Activated CD4-positive, alpha-beta memory T cell treated with anti-CD3 and anti-CD28 coated beads, Interleukin-2, amount 10 ng/mL, durations not matched to agents 7 days and 5 days (primary cell): ENCODE results near the gene CHST15. TPM values are rescaled to one million over a fixed set of nuclear protein-coding genes. Genes with fewer than 3 reads are reported as not detected.

Source experiments
- CTCF ChIA-PET: fragments of 350-600 bp; sonication (Branson Sonifier 250); formaldehyde crosslinking; loops from one replicate; lab custom pipeline; 2021; ENCODE audit warnings: antibody characterized with exemption, inconsistent platforms; lab: Charles Lee
- POLR2A ChIA-PET: fragments of 350-600 bp; sonication (Branson Sonifier 250); formaldehyde crosslinking; loops from one replicate; lab custom pipeline; 2021; ENCODE audit warnings: antibody characterized with exemption; lab: Charles Lee
- DNase-seq: peaks from one replicate; pipeline ENCODE4 v3.0.0-alpha.2; 2020
- H3K27ac Mint-ChIP-seq: one replicate; pipeline ENCODE4 v1.8.0; 2021; ENCODE audit warnings: mild to moderate bottlenecking, mixed read lengths
- H3K27me3 Mint-ChIP-seq: one replicate; pipeline ENCODE4 v1.8.0; 2021; ENCODE audit warnings: mixed read lengths
- H3K36me3 Mint-ChIP-seq: one replicate; pipeline ENCODE4 v1.8.0; 2021; ENCODE audit warnings: low read depth, mixed read lengths
- H3K4me1 Mint-ChIP-seq: one replicate; pipeline ENCODE4 v1.8.0; 2021; ENCODE audit warnings: mixed read lengths
- H3K4me3 Mint-ChIP-seq: one replicate; pipeline ENCODE4 v1.8.0; 2021; ENCODE audit warnings: mild to moderate bottlenecking, mixed read lengths
- H3K9me3 Mint-ChIP-seq: one replicate; pipeline ENCODE4 v1.8.0; 2021; ENCODE audit warnings: mixed read lengths
- total RNA-seq, 2 experiments: library from RNA; stranded (reverse); gene quantifications; one replicate each; pipeline ENCODE4 v1.2.3, GENCODE V29; 2021

The CHST15 gene
- total RNA-seq, 2 experiments from 2014 or later = 0.10 to 0.20 TPM

DNA sequence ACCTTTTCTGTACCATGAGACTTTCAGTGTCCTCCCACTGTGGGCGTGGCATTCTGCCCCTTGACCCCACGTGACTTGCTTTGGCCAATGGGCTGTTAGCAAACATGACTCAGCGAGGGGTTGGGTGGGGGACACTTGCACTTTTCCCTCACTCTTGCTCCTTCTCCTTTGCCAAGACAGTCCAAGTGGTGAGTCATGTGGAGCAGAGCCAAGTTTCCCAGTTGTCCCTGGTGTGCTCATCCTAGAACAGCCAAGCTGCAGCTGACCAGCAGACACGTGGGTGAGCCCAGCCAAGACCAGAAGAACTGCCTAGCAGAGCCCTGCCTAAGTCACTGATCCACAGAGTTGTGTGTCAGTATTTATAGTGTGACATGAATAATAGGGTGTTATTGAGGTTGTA is 119.0 kb downstream of the CHST15 start:
- DNase-seq = no peak
- Mint-ChIP-seq H3K27me3 (peaks cover 47% of the 10 kb centered on the region), H3K36me3 (no peaks in the 10 kb centered on the region), H3K4me1 (no peaks in the 10 kb centered on the region), H3K27ac (no peak overlapping the region), H3K9me3 (peaks cover 3% of the 10 kb centered on the region), H3K4me3 (no peak overlapping the region)
- ChIA-PET POLR2A (no interaction called here), CTCF (no interaction called here)

DNA sequence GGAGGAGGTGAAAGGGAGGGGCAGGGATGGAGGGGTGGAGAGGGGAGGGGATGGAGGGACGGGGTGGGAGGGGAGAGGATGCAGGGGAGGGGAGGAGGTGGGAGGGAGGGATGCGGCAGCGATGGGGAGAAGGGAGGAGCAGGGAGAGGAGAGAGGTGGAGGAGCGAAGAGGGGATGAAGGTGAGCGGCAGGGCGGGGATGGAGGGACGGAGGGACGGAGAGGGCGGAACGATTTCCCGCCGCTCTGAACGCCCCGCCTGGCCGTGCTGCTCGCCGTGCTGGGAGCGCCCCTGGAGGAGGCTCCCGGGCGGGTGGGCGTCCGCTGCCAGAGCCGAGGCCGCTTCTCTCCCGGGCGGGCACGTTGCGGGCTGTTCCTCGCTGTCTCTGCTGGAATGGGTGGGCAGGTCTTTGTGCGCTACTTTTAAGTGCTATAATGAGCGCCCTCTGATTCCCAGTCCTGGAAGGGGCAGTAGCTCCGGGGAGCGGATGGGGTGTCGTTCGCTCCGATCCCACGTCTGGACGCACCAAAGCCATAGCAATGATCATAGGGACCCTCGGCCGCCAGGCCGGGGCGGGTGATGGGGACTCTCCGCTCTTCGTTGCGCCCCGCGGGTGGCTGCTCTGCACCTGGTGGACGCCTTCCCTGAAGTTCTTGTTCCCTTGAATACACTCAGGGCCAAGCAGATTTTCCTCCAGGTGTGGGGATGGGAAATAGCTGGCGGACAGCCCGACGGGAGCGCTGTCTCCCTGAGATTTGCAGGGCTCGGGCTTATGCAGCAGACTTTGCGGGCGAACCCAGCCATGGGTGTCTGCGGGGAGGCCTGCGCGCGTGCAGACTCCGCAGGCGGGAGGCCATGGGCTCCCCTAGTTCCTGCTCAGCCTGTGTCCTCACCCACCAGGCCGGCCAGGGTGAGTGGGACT is 120.7 kb downstream of the CHST15 start:
- ChIA-PET POLR2A (no interaction called here), CTCF (no interaction called here)
- H3K4me3 Mint-ChIP-seq = no peak overlapping the region
- H3K27me3 Mint-ChIP-seq = peaks cover 45% of the 10 kb centered on the region
- DNase-seq = no peak
- no peaks in the 10 kb centered on the region for H3K4me1 Mint-ChIP-seq
- H3K9me3 Mint-ChIP-seq = peaks cover 3% of the 10 kb centered on the region
- no peaks in the 10 kb centered on the region for H3K36me3 Mint-ChIP-seq
- no peak overlapping the region for H3K27ac Mint-ChIP-seq

DNA sequence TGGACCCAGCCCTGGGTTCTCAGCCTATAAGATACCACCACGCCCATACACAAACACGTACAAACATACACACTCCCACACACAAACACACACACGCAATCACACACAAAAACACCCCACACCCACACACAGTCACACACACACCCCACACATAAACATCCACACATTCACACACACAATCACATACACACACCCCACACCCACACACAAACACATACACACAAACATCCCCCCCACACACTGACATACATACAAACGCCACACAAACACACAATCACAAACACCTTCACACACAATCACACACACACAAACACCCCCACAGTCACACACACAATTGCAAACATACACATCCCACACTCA is 122.5 kb downstream of the CHST15 start:
- Mint-ChIP-seq H3K36me3 (no peaks in the 10 kb centered on the region), H3K27me3 (peaks cover 41% of the 10 kb centered on the region), H3K9me3 (peaks cover 3% of the 10 kb centered on the region), H3K4me3 (no peak overlapping the region), H3K27ac (no peak overlapping the region), H3K4me1 (no peaks in the 10 kb centered on the region)
- CTCF ChIA-PET = no interaction called here
- DNase-seq = no peak
- POLR2A ChIA-PET = no interaction called here

GRCh38 chr10:123970207-123970926 is 123.0 kb downstream of the CHST15 start:
- H3K27me3 Mint-ChIP-seq = peaks cover 41% of the 10 kb centered on the region
- H3K27ac Mint-ChIP-seq = no peak overlapping the region
- H3K4me3 Mint-ChIP-seq = no peak overlapping the region
- no peaks in the 10 kb centered on the region for H3K36me3 Mint-ChIP-seq
- peaks cover 3% of the 10 kb centered on the region for H3K9me3 Mint-ChIP-seq
- ChIA-PET POLR2A (no interaction called here), CTCF (interaction anchor here (1.0 to 1.6 kb wide), 2 partner anchors 388 to 390 kb away, joined by 3 to 5 read pairs; no protein-coding TSS in a partner anchor)
- no peak for DNase-seq
- no peaks in the 10 kb centered on the region for H3K4me1 Mint-ChIP-seq

DNA sequence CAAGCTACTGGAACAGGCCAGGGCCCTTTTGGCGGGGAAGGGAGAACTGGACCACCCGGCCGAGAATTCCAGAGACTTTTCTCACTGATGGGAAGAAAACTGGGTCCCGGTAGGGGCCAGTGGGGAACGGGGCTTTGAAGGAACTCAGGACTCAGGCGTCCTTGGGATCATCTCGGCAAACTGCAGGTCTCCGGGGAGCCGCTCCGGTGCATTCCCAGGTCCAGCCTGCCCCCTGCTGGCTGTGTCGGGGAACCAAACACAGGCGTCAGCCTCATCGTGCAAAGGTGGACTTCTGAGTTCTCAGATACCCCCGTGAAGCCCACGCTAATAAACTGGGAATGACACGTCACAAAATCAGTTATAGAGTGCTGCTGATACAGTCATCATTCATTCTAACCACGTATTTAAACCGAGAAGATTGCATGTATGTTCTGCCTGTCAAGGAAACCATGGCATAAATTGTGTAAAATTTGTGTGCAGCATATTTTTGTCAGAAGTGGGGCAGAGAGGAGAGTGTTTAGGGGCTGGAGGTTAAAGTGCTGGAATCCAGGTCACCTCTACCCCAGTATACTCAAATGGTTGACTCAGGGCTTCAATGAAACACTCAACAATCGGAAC is 125.7 kb downstream of the CHST15 start:
- ChIA-PET CTCF (interaction anchor here (0.8 to 2.7 kb wide), 5 partner anchors 385 to 394 kb away, joined by 3 to 10 read pairs (median 4); no protein-coding TSS in a partner anchor), POLR2A (no interaction called here)
- H3K9me3 Mint-ChIP-seq = peaks cover 3% of the 10 kb centered on the region
- H3K4me3 Mint-ChIP-seq = no peak overlapping the region
- no peaks in the 10 kb centered on the region for H3K4me1 Mint-ChIP-seq
- no peaks in the 10 kb centered on the region for H3K36me3 Mint-ChIP-seq
- DNase-seq = peak; percentile 53
- peaks cover 17% of the 10 kb centered on the region for H3K27me3 Mint-ChIP-seq
- H3K27ac Mint-ChIP-seq = no peak overlapping the region

GRCh38 chr10:123966896-123967231 is 126.5 kb downstream of the CHST15 start:
- Mint-ChIP-seq H3K36me3 (no peaks in the 10 kb centered on the region), H3K4me1 (no peaks in the 10 kb centered on the region), H3K27ac (no peak overlapping the region), H3K9me3 (peaks cover 3% of the 10 kb centered on the region), H3K4me3 (no peak overlapping the region), H3K27me3 (peaks cover 15% of the 10 kb centered on the region)
- DNase-seq = no peak
- ChIA-PET CTCF (interaction anchor here (0.8 to 2.7 kb wide), 5 partner anchors 384 to 393 kb away, joined by 3 to 10 read pairs (median 4); no protein-coding TSS in a partner anchor), POLR2A (no interaction called here)

DNA sequence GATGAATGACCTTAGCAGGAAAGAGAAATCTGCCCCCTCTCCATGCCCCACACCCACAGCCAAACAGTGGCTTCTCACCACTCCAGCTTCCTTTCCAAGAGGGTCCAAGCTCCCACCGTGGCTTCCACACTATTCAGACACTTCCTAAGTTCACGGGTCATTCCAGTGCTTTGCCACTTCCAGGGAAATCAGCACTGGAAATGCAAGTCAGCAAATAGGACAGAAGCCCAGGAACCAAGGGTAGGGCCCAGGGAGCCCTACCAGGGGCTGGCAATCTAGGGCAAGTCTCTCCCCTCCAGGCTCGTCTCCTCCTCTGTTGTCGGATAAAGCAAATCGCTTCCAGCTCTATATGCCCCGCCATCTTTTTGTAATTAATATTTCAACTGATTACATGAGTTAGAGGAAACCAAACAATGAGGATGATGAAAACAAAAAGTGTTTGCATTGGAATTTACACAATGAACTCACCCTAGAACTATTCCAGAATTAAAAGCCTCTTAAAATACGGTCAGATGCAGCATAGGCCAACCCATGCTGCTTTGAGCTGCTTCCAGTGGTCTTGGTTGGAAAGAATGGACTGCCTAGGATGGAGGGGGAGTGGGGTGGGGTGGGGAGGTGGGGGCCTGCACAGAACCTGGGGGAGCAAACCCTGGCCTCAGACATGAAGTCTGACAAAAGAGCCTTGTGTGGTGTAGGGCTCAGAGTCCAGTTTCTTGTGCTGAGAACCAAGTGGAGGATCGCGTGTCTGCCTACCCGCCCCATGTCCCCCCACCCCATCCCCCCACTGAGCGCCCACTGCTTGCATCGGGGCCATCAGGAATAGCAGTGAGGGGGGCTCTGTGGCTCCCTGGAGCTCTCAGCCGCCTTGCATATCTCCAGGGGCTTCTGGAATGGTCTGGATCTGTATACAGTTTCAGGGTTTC is 127.2 kb downstream of the CHST15 start:
- Mint-ChIP-seq H3K4me3 (no peak overlapping the region), H3K27me3 (peaks cover 9% of the 10 kb centered on the region), H3K4me1 (no peaks in the 10 kb centered on the region), H3K9me3 (no peaks in the 10 kb centered on the region), H3K27ac (no peak overlapping the region), H3K36me3 (no peaks in the 10 kb centered on the region)
- no peak for DNase-seq
- ChIA-PET POLR2A (no interaction called here), CTCF (interaction anchor here (0.5 to 2.7 kb wide), 3 partner anchors 383 to 392 kb away, joined by 3 to 10 read pairs (median 4); no protein-coding TSS in a partner anchor)

DNA sequence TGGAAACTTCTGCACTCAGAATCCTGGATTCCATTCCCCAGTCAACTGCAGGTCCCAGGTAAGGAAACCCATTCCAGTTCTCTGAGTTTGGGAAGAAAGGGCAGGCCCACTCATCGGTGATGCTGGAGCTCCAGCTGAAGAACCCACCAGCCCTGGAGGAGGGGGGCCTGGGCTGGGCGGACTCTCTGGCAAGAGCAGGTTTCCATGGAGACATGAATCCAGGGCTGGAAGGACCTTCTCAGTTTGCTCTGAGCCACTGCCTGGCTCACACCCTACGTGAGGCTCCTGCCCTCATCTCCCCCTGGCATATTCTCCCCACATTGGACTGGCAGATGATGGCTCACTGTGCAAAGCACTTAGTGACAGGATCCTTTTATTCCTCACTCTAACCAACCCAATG is 128.4 kb downstream of the CHST15 start:
- Mint-ChIP-seq H3K27me3 (peaks cover 4% of the 10 kb centered on the region), H3K4me1 (no peaks in the 10 kb centered on the region), H3K9me3 (no peaks in the 10 kb centered on the region), H3K36me3 (no peaks in the 10 kb centered on the region), H3K4me3 (no peak overlapping the region), H3K27ac (no peak overlapping the region)
- ChIA-PET POLR2A (no interaction called here), CTCF (interaction anchor here (1.0 to 2.7 kb wide), 2 partner anchors 382 to 424 kb away, joined by 4 to 10 read pairs; no protein-coding TSS in a partner anchor)
- no peak for DNase-seq

DNA sequence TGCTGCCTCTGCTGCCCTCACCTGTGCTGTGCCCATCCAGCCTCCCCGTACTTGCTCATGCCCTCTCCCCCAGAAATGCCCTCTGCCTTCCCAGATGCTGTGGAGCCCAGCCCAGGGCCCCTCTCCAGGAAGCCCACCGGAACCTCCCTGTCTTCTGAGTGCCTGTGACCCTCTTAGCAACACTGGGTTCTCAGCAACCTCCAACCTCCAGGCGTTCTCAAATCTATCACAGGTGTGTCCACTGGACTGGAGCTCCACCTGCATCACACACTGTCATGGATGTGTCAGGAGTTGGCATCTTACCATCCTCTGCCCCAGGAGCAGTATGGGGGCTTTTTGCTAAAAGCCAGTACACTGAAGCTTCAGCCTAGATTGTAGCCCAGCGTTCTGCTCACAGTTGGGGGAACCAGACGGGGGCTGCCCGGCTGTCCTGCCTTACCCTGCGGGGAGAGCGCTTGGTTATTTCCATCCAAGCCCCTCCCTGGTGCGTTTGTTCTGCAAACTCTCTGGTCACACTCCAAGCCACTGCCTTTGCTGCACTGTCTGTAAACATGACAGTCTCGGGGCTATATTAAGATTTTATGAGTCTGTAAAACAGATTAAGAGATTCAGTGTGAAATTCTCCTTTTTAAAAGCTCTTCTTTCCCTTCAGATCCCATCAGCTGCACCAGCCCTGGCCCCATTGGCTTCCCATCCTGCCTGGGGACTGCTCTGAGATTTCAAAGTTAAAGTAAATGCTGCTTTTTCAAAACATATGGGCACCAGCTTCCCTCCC is 130.5 kb downstream of the CHST15 start:
- no peak for DNase-seq
- ChIA-PET POLR2A (no interaction called here), CTCF (interaction anchor here (2.2 kb wide), 1 partner anchor 390 kb away, joined by 4 read pairs; no protein-coding TSS in a partner anchor)
- Mint-ChIP-seq H3K4me1 (no peaks in the 10 kb centered on the region), H3K4me3 (no peak overlapping the region), H3K36me3 (no peaks in the 10 kb centered on the region), H3K27ac (no peak overlapping the region), H3K9me3 (no peaks in the 10 kb centered on the region), H3K27me3 (peaks cover 5% of the 10 kb centered on the region)

DNA sequence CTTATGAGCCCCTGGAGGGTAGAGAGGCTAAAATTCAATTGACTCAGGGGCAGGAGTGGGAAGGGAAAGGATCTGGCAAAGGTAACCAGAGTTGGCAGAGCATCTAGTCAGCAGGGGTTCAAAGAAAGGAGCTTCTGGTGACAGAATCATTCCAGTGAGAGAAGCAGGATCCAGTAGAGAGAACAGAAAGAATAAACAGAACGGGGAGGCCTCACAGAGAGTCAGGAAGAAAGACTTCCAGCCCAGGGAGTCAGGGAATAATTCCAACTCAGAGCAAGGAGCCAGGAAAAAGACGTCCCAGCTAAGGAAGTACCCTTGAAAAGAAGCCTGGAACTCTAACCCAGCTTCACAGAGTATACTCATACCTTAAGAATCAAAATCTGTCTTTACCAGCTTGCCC is 135.2 kb downstream of the CHST15 start:
- no peaks in the 10 kb centered on the region for H3K9me3 Mint-ChIP-seq
- H3K27me3 Mint-ChIP-seq = peaks cover 4% of the 10 kb centered on the region
- ChIA-PET CTCF (no interaction called here), POLR2A (no interaction called here)
- no peak overlapping the region for H3K4me3 Mint-ChIP-seq
- no peaks in the 10 kb centered on the region for H3K4me1 Mint-ChIP-seq
- no peaks in the 10 kb centered on the region for H3K36me3 Mint-ChIP-seq
- DNase-seq = no peak
- no peak overlapping the region for H3K27ac Mint-ChIP-seq
